ENCODE results near the gene ZNF396. TPM values are rescaled to one million over a fixed set of nuclear protein-coding genes. Genes with fewer than 3 reads are reported as not detected.

Gene ZNF396
- total RNA-seq, 1 experiment from 2014 or later = 0.33 TPM

- no peak for DNase-seq (ENCODE audit: low spot score)
Measured at GRCh38 chr18:35383136-35383535, 6.0 kb upstream of the ZNF396 start.

- DNase-seq (ENCODE audit: low spot score) = no peak
Measured at GRCh38 chr18:35379421-35379820, 2.3 kb upstream of the ZNF396 start.

DNA sequence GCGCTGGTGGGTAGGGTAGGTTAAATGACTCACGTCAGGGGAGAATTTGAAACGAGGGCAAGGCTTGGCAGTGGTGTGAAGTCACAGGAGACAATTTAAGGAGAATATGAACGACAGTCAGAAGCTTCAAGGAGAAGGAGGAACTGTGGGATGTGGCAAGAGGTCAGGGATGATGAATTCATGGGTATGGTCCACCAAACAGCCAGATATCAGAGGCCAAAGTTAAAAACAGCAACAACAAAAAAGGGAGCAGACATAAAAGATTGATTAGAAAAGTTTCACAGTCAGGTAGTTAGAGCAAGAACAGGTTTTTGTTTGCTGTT lies 1.4 kb upstream of the ZNF396 start:
- DNase-seq (ENCODE audit: low spot score) = no peak

DNA sequence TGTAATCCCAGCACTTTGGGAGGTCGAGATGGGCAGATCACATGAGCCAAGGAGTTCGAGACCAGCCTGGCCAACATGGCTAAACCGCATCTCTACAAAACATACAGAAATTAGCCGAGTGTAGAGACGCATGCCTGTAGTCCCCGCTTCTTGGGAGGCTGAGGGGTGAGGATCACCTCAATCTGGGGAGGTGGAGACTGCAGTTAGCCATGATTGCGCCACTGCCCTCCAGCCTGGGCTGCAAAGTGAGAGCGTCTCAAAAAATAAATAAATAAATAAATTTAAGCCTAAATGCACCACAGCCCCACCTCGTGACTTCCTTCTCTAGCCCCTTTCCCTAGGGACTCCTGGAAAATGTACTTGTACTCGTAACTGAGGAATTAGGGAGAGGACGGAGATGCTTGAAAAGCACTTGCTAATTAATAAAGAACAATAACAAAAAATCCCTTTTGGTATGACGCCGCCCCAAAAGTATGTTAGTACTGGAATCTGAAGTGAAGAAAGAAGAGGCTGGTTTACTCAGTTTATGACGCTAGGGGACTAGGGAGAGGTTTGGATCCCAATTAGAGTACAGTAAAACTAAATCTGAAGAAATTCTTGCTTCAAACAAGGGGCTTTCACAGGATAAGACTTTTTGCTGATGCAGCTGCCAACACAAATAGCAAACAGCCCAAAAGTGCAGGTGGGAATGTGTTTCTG lies 887 bp upstream of the ZNF396 start:
- DNase-seq (ENCODE audit: low spot score) = peak; percentile 34

GRCh38 chr18:35376393-35376741 lies 770 bp downstream of the ZNF396 start:
- no peak for DNase-seq (ENCODE audit: low spot score)

GRCh38 chr18:35374708-35375107 lies 2.4 kb downstream of the ZNF396 start:
- DNase-seq (ENCODE audit: low spot score) = no peak

GRCh38 chr18:35371412-35372195 lies 5.5 kb downstream of the ZNF396 start:
- DNase-seq (ENCODE audit: low spot score) = no peak

DNA sequence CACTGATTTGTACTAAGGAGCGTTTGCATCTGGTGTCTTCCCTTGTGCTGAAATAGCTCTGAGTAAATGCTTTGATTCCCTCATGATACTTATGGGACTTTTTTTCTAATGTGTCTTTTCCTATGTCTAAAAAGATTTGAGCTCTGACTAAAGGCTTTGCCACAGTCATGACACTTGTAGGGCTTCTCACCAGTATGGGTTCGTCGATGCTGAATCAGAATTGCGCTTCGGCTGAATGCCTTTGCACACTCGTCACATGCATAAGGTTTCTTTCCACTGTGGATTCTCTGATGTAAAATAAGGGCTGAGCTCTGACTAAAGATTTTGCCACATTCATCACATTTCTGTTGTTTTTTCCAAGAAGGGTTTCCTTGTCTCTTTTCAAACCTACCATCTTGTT lies 8.0 kb downstream of the ZNF396 start:
- no peak for DNase-seq (ENCODE audit: low spot score)

DNA sequence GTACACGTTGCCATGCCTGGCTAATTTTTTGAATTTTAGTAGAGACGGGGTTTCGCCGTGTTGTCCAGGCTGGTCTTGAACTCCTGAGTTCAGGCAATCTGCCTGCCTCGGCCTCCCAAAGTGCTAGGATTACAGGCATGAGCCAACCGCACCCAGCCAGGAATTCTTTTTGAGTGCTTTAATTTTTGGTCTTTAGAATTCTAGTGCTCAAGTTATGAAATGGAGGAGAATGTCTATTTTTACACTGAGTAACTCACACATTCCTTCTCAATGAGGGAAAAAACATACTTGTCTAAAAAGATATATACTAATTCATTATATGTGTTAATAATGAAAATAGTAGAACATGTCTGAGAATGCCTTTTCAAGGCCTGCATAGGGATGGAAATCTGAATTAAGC lies 8.5 kb downstream of the ZNF396 start:
- DNase-seq (ENCODE audit: low spot score) = no peak

GRCh38 chr18:35362531-35362930 lies 14.6 kb downstream of the ZNF396 start:
- DNase-seq (ENCODE audit: low spot score) = no peak

DNA sequence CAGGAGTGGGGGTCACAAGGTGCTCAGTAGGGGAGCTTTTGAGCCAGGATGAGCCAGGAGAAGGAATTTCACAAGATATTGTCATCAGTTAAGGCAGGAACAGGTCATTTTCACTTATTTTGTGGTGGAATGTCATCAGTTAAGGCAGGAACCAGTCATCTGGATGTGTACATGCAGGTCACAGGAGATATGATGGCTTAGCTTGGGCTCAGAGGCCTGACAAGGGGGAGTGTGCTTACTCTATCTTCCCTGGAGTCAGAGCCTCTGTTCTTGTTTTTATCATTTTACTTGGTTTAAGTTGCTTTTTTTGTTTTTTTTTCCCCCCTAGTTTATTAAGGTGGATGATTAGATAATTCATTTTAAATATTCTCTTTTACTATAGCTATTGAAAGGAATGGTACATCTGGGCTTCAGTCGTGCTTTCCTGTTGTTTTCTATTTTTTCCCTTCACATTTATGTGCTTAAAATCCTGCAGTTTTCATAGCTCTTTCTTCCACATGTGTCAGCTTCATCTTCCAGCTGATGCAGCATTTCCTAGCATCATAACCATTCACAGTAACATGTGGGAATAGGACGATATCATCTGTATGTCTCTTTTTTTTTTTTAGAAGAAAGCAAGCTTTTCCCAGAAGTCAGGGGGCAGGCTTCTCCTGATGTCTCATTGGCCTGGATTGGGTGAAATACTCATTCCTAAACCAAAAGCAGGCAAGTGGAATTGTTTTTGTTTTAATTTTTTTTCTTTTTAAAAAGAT lies 15.4 kb downstream of the ZNF396 start:
- DNase-seq (ENCODE audit: low spot score) = no peak

GRCh38 chr18:35355140-35355618 lies 22.0 kb downstream of the ZNF396 start:
- peak; percentile 50 for DNase-seq (ENCODE audit: low spot score)

DNA sequence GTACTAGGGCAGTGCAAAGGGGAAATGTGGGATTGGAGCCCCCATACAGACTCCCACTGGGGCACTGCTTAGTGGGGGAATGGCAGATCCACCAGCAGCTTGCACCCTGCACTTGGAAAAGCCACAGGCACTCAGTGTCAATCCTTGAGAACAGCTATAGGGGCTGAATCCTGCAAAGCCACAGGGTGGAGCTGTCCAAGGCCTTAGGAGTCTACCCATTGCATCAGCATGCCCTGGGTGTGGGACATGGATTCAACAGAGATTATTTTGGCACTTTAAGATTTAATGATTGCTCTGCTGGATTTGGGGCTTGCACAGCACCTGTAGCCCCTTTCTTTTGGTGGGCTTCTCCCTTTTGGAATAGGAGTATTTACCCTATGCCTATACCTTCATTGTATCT lies 24.4 kb downstream of the ZNF396 start:
- DNase-seq (ENCODE audit: low spot score) = no peak

DNA sequence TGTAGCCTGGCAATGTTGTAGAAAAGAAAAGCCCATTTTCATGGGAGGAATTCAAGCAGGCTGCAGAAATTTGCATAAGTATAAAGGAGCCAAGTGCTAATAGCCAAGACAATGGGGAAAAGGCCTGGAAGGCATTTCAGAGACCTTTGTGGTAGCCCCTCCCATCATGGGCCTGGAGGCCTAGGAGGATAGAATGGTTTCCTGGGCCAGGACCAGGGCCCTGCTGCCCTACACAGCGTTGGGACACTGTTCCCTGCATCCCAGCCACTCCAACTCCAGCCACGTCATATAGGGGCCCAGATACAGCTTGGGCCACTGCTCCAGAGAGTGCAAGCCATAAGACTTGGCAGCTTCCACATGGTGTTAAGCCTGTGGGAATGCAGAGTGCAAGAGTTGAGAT lies 24.9 kb downstream of the ZNF396 start:
- no peak for DNase-seq (ENCODE audit: low spot score)

DNA sequence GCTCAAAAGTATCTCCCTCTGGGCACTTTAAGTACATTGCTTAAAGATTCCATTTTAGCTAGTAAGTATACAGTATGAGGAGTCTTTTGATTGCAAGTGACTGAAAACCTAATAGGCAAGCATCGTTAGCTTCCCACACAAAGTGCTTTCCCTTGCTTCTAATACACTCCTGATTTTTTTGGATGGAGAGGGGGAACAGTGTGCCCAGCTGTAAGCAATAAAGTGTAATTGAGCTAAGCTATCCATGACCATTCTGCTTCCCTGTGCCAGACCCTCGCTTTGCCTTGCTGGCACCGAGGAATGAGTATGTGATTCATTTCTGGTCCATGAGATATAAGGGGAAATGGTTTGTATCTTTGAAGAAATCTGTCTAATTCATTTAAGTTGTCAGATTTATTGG lies 29.1 kb downstream of the ZNF396 start:
- DNase-seq (ENCODE audit: low spot score) = no peak

GRCh38 chr18:35345950-35346349 lies 31.2 kb downstream of the ZNF396 start:
- DNase-seq (ENCODE audit: low spot score) = no peak

GRCh38 chr18:35345460-35345921 lies 31.6 kb downstream of the ZNF396 start:
- DNase-seq (ENCODE audit: low spot score) = no peak

GRCh38 chr18:35344736-35345459 lies 32.2 kb downstream of the ZNF396 start:
- no peak for DNase-seq (ENCODE audit: low spot score)

- DNase-seq (ENCODE audit: low spot score) = peak; percentile 90
Measured at GRCh38 chr18:35343936-35344735, 33.0 kb downstream of the ZNF396 start, which contains the start of gene ZNF24. Gene ZNF24 (minus strand): TSS chr18:35344420. CDS start chr18:35340650, 3,770 bp downstream.

DNA sequence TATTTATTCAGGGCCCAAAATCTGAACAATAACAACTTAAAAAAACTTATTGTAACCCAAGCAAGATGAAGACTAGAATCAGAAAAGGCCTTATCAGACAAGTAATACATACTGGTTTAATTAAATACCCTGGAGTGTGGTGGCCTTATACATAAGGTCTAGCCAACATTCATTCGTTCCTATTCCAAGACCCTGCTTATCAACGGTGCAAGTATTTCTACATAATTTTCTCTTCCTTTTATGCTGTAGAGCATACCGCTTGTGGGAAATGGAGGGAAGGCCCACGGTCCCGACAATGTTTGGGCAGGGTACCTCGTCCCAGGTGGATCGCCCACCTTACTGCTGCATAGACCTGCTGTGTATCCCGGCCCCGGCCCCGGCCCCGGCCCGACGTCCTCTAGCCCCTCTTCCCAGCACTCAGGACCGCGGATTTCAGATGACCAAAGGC lies 33.6 kb downstream of the ZNF396 start:
- DNase-seq (ENCODE audit: low spot score) = no peak

GRCh38 chr18:35337286-35337685 lies 39.9 kb downstream of the ZNF396 start:
- DNase-seq (ENCODE audit: low spot score) = no peak

Data from A172 (cell line).